ENCODE measurements around the gene AATK.

AATK gene

DNA sequence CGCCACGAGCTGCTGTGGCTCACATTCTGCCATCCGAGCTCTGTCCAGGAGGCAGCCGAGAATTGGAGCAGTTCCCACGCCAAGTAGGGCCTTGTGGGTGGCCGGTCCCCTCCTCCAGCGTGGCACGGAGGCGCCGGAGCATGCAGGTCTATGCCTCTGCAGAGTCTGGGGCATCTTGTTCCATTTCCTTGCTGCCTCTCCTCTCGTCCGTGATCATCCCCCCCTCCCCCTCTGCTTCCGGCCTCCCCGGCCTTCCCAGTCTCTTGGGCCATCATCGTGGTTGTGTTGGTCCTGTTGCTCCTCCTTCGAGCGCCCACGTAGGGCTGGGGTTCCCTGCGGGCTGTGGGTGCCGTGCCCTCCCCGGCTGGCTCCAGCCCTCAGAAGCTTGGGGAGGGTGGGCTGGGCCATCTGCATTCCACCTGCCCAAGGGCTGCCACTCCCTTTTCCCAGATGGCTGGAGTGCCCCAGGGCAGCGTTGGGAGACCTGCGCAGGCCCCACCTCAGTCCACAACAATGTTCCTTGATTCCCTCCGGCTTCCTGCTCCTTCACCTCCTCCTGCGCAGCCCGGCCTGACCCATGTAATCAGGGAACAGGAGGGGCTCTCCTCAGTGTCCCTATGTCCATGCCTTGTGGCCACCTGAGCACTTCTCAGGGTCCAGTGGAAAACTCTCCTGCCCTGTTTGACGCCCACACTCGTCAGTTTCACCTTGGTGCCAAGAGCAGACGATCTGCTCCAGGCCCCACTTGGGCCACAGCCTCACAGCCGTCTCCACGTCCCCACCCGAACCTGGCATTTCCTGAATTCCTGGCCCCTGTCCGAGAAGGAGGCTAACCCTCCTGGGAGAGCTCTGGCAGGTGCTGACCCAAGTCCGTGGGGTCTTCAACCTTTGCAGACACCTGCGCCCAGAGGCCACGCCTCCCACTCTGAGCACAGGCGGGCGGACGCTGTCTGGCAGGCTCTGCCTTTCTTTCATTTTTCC lies 94.0 kb downstream of the AATK start:
- no peak for DNase-seq (ENCODE audit: low read depth)

DNA sequence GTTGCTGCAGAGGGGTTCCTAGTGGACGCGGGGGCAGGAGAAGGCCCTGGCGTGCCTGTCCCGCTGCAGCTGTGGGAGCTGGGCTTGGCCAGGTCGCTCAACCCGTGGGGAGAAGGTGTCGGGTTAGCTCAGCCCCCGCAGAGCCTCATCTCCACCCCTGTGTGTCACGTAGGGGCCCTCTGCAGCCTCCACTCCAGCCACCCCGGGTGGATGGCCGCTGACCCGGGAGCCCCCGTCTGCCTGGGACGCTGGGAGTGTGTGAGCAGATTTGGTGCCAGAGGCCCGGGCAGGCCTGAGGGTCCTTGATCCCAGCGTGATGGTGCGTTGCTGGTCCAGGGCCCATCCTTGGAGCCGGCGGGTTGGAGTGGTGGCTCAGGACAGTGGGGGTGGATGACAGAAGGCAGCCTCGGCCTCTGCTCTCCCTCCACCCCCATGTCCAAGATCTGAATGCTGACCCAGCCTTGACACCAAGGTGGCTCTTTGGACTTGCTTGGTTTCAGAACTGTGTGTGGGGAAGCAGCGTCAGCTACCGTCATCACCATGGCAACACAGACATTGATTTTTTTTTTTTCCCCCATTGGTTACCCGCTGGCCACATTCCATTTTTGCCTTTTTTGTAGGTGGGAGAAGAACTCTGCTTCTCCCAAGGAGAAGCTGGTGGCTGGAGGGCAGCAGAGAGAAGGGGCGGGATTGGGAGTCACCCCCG lies 95.3 kb downstream of the AATK start:
- DNase-seq (ENCODE audit: low read depth), result no peak

DNA sequence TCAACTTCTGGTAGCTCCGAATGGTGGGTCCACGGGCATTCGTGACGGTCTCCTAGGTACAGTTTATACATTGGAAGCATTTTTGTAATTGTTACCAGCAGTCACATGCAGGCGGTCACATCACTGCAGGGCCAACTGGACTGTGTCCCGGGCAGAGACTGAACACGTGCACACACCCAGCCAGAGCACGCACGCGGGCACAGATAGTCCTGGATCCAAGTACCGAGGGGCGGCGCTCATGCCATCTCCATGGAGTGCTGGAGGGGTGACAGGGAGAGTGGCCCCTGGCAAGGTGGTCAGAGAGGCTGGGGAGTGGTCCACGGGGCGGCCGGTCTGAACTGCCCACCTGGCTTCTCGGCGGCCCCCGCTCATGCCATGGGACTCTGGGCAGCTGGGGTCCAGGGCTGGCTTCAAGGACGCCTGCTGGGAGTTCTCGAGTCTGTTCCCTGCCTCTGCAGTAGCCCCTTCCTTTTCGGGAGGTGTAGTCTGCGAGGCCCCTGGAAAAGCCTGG lies 96.8 kb downstream of the AATK start:
- DNase-seq (ENCODE audit: low read depth), result no peak

DNA sequence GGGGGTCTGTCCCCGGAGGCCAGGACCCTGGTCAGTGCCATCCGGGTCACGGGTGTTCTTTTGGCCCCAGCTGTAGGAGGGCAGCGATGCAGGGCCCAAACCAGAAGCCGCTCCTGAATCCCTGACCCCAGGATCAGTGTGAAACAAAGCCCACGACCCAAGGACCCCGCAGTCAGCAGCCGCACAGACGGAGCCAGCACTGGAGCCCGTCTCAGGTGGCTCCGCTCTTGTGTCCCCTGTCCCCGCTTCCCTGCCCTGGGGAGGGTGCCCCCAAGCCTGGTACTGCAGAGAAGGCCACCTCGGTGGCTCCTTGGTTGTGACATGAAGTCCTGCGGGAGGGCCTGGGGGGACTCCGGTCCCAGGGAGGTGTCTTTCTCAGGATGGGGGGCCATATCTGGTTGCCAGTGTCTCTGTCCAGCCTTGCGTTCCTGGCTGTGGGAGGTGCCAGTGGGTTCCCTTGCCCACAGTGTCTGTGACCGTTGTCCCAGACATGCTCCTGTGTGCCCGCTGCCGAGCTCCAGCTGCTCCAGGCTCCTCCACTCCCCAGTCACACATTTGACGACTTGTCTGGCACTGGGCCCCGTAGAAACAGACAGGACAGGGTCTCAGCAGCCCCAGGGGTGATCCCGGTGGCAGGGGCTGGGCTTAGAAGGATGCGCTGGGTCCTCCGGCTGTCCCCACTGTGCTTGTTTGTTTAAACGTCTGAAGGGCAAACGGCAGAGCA lies 97.4 kb downstream of the AATK start:
- DNase-seq (ENCODE audit: low read depth), result no peak

DNA sequence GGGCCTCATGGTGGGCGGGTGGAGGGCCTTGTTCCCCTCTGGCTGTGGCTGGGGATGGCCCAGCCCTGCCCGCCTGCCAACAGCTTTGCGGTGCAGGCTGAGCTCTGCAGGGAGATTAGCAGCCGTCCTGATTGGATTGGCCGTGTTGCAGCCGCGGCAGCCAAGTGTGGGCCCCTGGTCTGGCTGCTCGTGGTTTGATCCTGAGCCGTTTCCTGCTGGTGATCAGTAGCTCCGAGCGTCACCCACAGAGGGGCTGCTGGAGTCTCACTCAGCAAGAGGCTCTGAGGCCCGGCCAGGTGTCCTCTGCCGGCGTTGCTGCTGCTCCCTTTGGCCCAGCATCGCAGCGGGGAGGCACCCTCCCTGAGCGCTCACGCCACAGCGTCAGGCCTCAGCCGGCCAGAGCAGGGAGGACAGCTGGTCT lies 98.6 kb downstream of the AATK start:
- no peak for DNase-seq (ENCODE audit: low read depth)
